Stimulated activated CD8-positive, alpha-beta memory T cell treated with anti-CD3 and anti-CD28 coated beads, Interleukin-2, amount 100 ng/mL, for 48 hours (primary cell): Measurements from ENCODE around the gene PTX3.

Source experiments
- DNase-seq, 2 donors: peaks; one replicate each; pipeline ENCODE4 v3.0.0-alpha.2; 2020; ENCODE audit warnings: low read depth in 2 of 2

The PTX3 gene

GRCh38 chr3:157436583-157437291 is at the start of gene PTX3:
TSS of gene PTX3 (plus strand) at chr3:157436850. CDS start at chr3:157436934, 84 bp downstream.
- no peak for DNase-seq

- no peak for DNase-seq
Observed at GRCh38 chr3:157387708-157388435, 48.8 kb upstream of the PTX3 start.

- no peak for DNase-seq
Observed at GRCh38 chr3:157388976-157389375, 47.7 kb upstream of the PTX3 start.

GRCh38 chr3:157390713-157391515 is 45.7 kb upstream of the PTX3 start:
- no peak for DNase-seq

GRCh38 chr3:157392104-157392503 is 44.5 kb upstream of the PTX3 start:
- DNase-seq, result no peak

- DNase-seq, result no peak
Observed at GRCh38 chr3:157393113-157393512, 43.5 kb upstream of the PTX3 start.

- no peak for DNase-seq
Observed at GRCh38 chr3:157394411-157394810, 42.2 kb upstream of the PTX3 start.

GRCh38 chr3:157398598-157398997 is 38.1 kb upstream of the PTX3 start:
- DNase-seq, result no peak

- no peak for DNase-seq
Observed at GRCh38 chr3:157404381-157404780, 32.3 kb upstream of the PTX3 start.

- no peak for DNase-seq
Observed at GRCh38 chr3:157405457-157405856, 31.2 kb upstream of the PTX3 start.

- DNase-seq, result no peak
Observed at GRCh38 chr3:157406394-157406793, 30.3 kb upstream of the PTX3 start.

- no peak for DNase-seq
Observed at GRCh38 chr3:157407769-157408168, 28.9 kb upstream of the PTX3 start.

GRCh38 chr3:157408499-157409149 is 28.0 kb upstream of the PTX3 start:
- no peak for DNase-seq

- DNase-seq, result no peak
Observed at GRCh38 chr3:157409516-157409915, 27.1 kb upstream of the PTX3 start.

- DNase-seq, result no peak
Observed at GRCh38 chr3:157410945-157411344, 25.7 kb upstream of the PTX3 start.

GRCh38 chr3:157412323-157412855 is 24.3 kb upstream of the PTX3 start:
- no peak for DNase-seq

GRCh38 chr3:157414861-157415260 is 21.8 kb upstream of the PTX3 start:
- no peak for DNase-seq

GRCh38 chr3:157416347-157417087 is 20.1 kb upstream of the PTX3 start:
- no peak for DNase-seq

- no peak for DNase-seq
Observed at GRCh38 chr3:157417247-157417646, 19.4 kb upstream of the PTX3 start.

GRCh38 chr3:157418104-157418503 is 18.5 kb upstream of the PTX3 start:
- DNase-seq, result no peak

GRCh38 chr3:157420606-157421130 is 16.0 kb upstream of the PTX3 start:
- DNase-seq, result no peak
